HepG2 (cell line): Measurements from ENCODE around the gene SUV39H2. TPM values are rescaled to one million over a fixed set of nuclear protein-coding genes. Genes with fewer than 3 reads are reported as not detected.

Experiments
- FLYWCH1 ChIP-seq: sonication (generic); formaldehyde crosslinking; IDR thresholded peaks from 2 replicates; pipeline ENCODE4 v1.8.1; 2023; ENCODE audit warnings: mild to moderate bottlenecking, missing genetic modification reagents
- HOXD1 ChIP-seq: sonication (generic); formaldehyde crosslinking; IDR thresholded peaks from 2 replicates; pipeline ENCODE4 v1.5.0; 2020; ENCODE audit warnings: missing genetic modification reagents
- KDM3A ChIP-seq: IDR thresholded peaks from 2 replicates; pipeline ENCODE4 v1.6.1; 2018; ENCODE audit warnings: low read depth, missing compliant biosample characterization
- MED8 ChIP-seq: sonication (generic); formaldehyde crosslinking; IDR thresholded peaks from 2 replicates; pipeline ENCODE4 v1.8.1; 2023; ENCODE audit warnings: mild to moderate bottlenecking, missing genetic modification reagents; ENCODE audit not compliant: insufficient replicate concordance
- POLR2G ChIP-seq: fragments of 200-400 bp; formaldehyde crosslinking; IDR thresholded peaks from 2 replicates; pipeline ENCODE4 v1.6.1; 2018; ENCODE audit warnings: mild to moderate bottlenecking, low read depth, low read length, moderate library complexity
- RBFOX2 ChIP-seq: fragments of 200-400 bp; formaldehyde crosslinking; IDR thresholded peaks from 2 replicates; pipeline ENCODE4 v1.6.1; 2017; ENCODE audit warnings: low read depth, mild to moderate bottlenecking, low read length
- TBL1XR1 ChIP-seq: fragments of 150-350 bp; IDR thresholded peaks from 2 replicates; pipeline ENCODE4 v1.6.1; 2014; ENCODE audit warnings: borderline replicate concordance, low read length; ENCODE audit not compliant: partially characterized antibody
- ZC3H4 ChIP-seq: sonication (generic); formaldehyde crosslinking; IDR thresholded peaks from 2 replicates; pipeline ENCODE4 v1.4.0; 2020; ENCODE audit warnings: missing genetic modification reagents, borderline replicate concordance
- ZNF18 ChIP-seq: sonication (generic); formaldehyde crosslinking; IDR thresholded peaks from 2 replicates; pipeline ENCODE4 v1.8.0; 2022; ENCODE audit warnings: mild to moderate bottlenecking, missing genetic modification reagents; ENCODE audit not compliant: insufficient replicate concordance
- ZNF337 ChIP-seq: sonication (generic); formaldehyde crosslinking; IDR thresholded peaks from 2 replicates; pipeline ENCODE4 v1.5.1; 2020; ENCODE audit warnings: missing genetic modification reagents, low read depth, mild to moderate bottlenecking, borderline replicate concordance
- ZNF788 ChIP-seq: sonication (generic); formaldehyde crosslinking; IDR thresholded peaks from 2 replicates; pipeline ENCODE4 v1.5.0; 2020; ENCODE audit warnings: mild to moderate bottlenecking, missing genetic modification reagents, borderline replicate concordance
- polyA plus RNA-seq, 8 experiments: library from polyadenylated mRNA; depleted of rRNA in 3 of 8; stranded (reverse) in 7 of 8; unstranded in 1 of 8; fragments of >200 nt; fragmentation: Illumina TruSeq in 4 of 8; extraction: Trizol in 4 of 8; gene quantifications; 2 replicates each; pipeline versions ENCODE4 v1.2.1 to v1.2.3, GENCODE V29; 2011 to 2016; ENCODE audit warnings: low read depth in 4 of 8, missing spikeins in 1 of 8, mixed read lengths in 1 of 8; ENCODE audit not compliant: insufficient read depth in 1 of 8
- total RNA-seq, 5 experiments: library from RNA; depleted of rRNA; stranded (reverse); fragments of >200 nt; fragmentation: Illumina TruSeq; extraction: Trizol; gene quantifications; 2 replicates each; pipeline ENCODE4 v1.2.3, GENCODE V29; 2016; ENCODE audit warnings: low read depth in 1 of 5
- TF ChIP-seq, protein P1 (sequence below): sonication (generic); formaldehyde crosslinking; IDR thresholded peaks from 2 replicates; pipeline ENCODE4 v1.4.0; 2020; ENCODE audit warnings: missing genetic modification reagents, borderline replicate concordance
- TF ChIP-seq, protein P2 (sequence below): IDR thresholded peaks from 2 replicates; pipeline ENCODE4 v1.6.1; 2016; ENCODE audit warnings: low read depth, control low read depth
- TF ChIP-seq, protein P3 (sequence below): sonication (generic); formaldehyde crosslinking; IDR thresholded peaks from 2 replicates; pipeline ENCODE4 v1.4.0; 2020; ENCODE audit warnings: missing genetic modification reagents
- TF ChIP-seq, protein P4 (sequence below): sonication (generic); formaldehyde crosslinking; IDR thresholded peaks from 2 replicates; pipeline ENCODE4 v1.4.0; 2020; ENCODE audit warnings: missing genetic modification reagents, low read depth, mild to moderate bottlenecking, borderline replicate concordance

The SUV39H2 gene
- total and polyA plus RNA-seq, 2 of the 13 experiments (the other 11 are each of a cell fraction or from before 2014, with no cell fraction given) = 9.0 to 44.3 TPM

- TF ChIP-seq POLR2G = no peak
- TF ChIP-seq TBL1XR1 = no peak
- TF ChIP-seq MED8 = no peak
- TF ChIP-seq, protein P1, sequence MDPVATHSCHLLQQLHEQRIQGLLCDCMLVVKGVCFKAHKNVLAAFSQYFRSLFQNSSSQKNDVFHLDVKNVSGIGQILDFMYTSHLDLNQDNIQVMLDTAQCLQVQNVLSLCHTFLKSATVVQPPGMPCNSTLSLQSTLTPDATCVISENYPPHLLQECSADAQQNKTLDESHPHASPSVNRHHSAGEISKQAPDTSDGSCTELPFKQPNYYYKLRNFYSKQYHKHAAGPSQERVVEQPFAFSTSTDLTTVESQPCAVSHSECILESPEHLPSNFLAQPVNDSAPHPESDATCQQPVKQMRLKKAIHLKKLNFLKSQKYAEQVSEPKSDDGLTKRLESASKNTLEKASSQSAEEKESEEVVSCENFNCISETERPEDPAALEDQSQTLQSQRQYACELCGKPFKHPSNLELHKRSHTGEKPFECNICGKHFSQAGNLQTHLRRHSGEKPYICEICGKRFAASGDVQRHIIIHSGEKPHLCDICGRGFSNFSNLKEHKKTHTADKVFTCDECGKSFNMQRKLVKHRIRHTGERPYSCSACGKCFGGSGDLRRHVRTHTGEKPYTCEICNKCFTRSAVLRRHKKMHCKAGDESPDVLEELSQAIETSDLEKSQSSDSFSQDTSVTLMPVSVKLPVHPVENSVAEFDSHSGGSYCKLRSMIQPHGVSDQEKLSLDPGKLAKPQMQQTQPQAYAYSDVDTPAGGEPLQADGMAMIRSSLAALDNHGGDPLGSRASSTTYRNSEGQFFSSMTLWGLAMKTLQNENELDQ (CRISPR knock-in tag) = no peak
- TF ChIP-seq, protein P2, sequence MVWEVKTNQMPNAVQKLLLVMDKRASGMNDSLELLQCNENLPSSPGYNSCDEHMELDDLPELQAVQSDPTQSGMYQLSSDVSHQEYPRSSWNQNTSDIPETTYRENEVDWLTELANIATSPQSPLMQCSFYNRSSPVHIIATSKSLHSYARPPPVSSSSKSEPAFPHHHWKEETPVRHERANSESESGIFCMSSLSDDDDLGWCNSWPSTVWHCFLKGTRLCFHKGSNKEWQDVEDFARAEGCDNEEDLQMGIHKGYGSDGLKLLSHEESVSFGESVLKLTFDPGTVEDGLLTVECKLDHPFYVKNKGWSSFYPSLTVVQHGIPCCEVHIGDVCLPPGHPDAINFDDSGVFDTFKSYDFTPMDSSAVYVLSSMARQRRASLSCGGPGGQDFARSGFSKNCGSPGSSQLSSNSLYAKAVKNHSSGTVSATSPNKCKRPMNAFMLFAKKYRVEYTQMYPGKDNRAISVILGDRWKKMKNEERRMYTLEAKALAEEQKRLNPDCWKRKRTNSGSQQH (CRISPR knock-in tag) = no peak
- TF ChIP-seq RBFOX2 = no peak
- TF ChIP-seq KDM3A = no peak
- no peak for TF ChIP-seq ZNF337 (CRISPR knock-in tag)
- TF ChIP-seq, protein P3, sequence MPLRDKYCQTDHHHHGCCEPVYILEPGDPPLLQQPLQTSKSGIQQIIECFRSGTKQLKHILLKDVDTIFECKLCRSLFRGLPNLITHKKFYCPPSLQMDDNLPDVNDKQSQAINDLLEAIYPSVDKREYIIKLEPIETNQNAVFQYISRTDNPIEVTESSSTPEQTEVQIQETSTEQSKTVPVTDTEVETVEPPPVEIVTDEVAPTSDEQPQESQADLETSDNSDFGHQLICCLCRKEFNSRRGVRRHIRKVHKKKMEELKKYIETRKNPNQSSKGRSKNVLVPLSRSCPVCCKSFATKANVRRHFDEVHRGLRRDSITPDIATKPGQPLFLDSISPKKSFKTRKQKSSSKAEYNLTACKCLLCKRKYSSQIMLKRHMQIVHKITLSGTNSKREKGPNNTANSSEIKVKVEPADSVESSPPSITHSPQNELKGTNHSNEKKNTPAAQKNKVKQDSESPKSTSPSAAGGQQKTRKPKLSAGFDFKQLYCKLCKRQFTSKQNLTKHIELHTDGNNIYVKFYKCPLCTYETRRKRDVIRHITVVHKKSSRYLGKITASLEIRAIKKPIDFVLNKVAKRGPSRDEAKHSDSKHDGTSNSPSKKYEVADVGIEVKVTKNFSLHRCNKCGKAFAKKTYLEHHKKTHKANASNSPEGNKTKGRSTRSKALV (CRISPR knock-in tag) = no peak
- no peak for TF ChIP-seq HOXD1
- TF ChIP-seq, protein P4, sequence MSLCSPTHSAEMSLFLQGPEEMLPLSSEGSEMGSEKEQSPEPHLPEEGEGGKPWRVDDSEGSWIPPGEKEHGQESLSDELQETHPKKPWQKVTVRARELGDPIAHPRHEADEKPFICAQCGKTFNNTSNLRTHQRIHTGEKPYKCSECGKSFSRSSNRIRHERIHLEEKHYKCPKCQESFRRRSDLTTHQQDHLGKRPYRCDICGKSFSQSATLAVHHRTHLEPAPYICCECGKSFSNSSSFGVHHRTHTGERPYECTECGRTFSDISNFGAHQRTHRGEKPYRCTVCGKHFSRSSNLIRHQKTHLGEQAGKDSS = no peak
- TF ChIP-seq FLYWCH1 (CRISPR knock-in tag) = no peak
- TF ChIP-seq ZNF18 (CRISPR knock-in tag) = no peak
- TF ChIP-seq ZNF788 (CRISPR knock-in tag) = no peak
- no peak for TF ChIP-seq ZC3H4 (CRISPR knock-in tag)
- TF ChIP-seq, all 625 proteins: peak for 0
Observed at GRCh38 chr10:14843327-14843988, 35.2 kb upstream of the SUV39H2 start (continued).
